Activated B cell treated with CpG ODN at 0.5 μM for 24 hours (primary cell): ENCODE results near the gene SYCE1. TPM values are rescaled to one million over a fixed set of nuclear protein-coding genes. Genes with fewer than 3 reads are reported as not detected.

Experiments
- ATAC-seq: fragments of 200-7000 bp; cut with Tn5 transposase; one replicate; pipeline ENCODE4 v1.10.0; 2021; ENCODE audit warnings: low read depth, mild to moderate bottlenecking, moderate library complexity
- CTCF ChIA-PET: fragments of 350-600 bp; sonication (Branson Sonifier 250); formaldehyde crosslinking; loops from one replicate; lab custom pipeline; 2021; ENCODE audit warnings: antibody characterized with exemption; lab: Charles Lee
- POLR2A ChIA-PET: fragments of 350-600 bp; sonication (Branson Sonifier 250); formaldehyde crosslinking; loops from one replicate; lab custom pipeline; 2021; ENCODE audit warnings: antibody characterized with exemption; lab: Charles Lee
- DNase-seq: peaks from one replicate; pipeline ENCODE4 v3.0.0; 2022
- H3K27ac Mint-ChIP-seq: one replicate; pipeline ENCODE4 v1.8.0; 2020; ENCODE audit warnings: mixed read lengths
- H3K27me3 Mint-ChIP-seq: one replicate; pipeline ENCODE4 v1.8.0; 2021; ENCODE audit warnings: mixed read lengths
- H3K36me3 Mint-ChIP-seq: one replicate; pipeline ENCODE4 v1.8.0; 2021; ENCODE audit warnings: low read depth, mixed read lengths
- H3K4me1 Mint-ChIP-seq: one replicate; pipeline ENCODE4 v1.8.0; 2021; ENCODE audit warnings: mixed read lengths
- H3K4me3 Mint-ChIP-seq: one replicate; pipeline ENCODE4 v1.8.0; 2020; ENCODE audit warnings: mild to moderate bottlenecking, mixed read lengths
- H3K9me3 Mint-ChIP-seq: one replicate; pipeline ENCODE4 v1.8.0; 2020; ENCODE audit warnings: mixed read lengths
- intact Hi-C: fragments of 100-400 bp; cut with micrococcal nuclease; formaldehyde crosslinking; loops from one replicate; pipeline ENCODE4 v1.15.1; 2024
- total RNA-seq: library from RNA; stranded (reverse); gene quantifications from 2 replicates; pipeline ENCODE4 v1.2.3, GENCODE V29; 2022
- TF ChIP-seq, protein P1 (sequence below): fragments of 200-600 bp; IDR thresholded peaks from one replicate; pipeline ENCODE4 v1.8.0; 2022; ENCODE audit warnings: antibody characterized with exemption, mild to moderate bottlenecking

The SYCE1 gene
- total RNA-seq, 1 donor from 2014 or later: not detected

DNA sequence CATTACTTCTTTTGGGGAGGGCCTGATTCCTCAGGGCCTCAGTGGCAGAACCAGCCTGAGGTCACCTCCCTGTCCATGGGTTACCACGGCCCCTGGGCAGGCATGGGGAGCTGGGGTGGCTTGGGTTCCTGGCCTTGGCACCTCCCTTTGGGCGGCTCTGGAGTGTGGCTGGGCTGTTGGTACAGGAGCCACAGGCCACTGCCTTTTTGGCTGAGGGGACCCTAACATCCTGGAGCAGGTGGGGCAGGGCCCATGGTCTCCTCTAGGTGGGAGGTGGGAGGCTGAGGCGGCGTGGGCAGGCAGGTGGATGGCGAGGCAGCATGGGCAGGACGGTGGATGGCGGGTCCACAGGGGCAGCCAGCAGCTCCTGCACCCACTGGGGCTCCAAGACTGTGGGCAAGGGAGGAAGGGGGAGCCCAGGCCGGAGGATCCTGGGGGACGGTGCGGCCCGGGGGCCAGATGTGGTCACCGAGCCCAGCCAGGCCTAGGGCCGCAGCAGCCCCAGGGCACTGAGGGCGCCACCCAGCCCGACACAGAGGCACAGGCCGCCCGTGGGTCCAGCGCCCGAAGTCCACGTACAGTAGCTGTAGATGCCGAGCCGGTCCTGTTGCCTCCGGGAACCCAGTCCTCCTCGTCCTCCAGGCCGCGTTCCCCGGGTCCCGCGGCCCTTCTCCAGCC lies 2.4 kb upstream of the SYCE1 start:
- POLR2A ChIA-PET: no interaction called here
- CTCF ChIA-PET: no interaction called here
- DNase-seq: no peak
- Mint-ChIP-seq H3K36me3 (no peaks in the 10 kb centered on the region), H3K9me3 (peaks cover 4% of the 10 kb centered on the region), H3K27me3 (peaks cover 7% of the 10 kb centered on the region), H3K4me3 (no peak overlapping the region), H3K4me1 (no peaks in the 10 kb centered on the region), H3K27ac (no peak overlapping the region)
- intact Hi-C loops: no loop called here
- TF ChIP-seq, protein P1, sequence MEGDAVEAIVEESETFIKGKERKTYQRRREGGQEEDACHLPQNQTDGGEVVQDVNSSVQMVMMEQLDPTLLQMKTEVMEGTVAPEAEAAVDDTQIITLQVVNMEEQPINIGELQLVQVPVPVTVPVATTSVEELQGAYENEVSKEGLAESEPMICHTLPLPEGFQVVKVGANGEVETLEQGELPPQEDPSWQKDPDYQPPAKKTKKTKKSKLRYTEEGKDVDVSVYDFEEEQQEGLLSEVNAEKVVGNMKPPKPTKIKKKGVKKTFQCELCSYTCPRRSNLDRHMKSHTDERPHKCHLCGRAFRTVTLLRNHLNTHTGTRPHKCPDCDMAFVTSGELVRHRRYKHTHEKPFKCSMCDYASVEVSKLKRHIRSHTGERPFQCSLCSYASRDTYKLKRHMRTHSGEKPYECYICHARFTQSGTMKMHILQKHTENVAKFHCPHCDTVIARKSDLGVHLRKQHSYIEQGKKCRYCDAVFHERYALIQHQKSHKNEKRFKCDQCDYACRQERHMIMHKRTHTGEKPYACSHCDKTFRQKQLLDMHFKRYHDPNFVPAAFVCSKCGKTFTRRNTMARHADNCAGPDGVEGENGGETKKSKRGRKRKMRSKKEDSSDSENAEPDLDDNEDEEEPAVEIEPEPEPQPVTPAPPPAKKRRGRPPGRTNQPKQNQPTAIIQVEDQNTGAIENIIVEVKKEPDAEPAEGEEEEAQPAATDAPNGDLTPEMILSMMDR: no peak
- ATAC-seq: no peak

DNA sequence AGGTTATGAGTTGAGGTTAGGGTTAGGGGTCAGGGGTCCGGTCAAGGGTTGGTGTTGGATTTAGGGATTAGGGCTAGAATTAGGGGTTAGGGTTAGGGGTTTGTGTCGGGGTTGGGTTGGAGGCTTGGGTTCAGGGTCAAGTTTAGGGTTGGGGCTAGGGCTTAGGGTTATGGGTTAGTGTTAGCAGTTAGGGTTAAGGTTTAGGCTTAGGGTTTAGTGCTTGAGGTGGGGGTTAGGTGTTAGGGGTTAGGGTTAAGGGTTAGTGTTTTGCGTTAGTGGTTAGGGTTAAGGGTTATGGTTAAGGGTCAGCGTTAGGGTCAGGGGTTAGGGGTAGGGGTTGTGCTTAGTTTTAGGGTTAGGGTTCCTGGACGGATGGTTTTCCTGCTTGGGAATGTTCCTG lies 1.7 kb upstream of the SYCE1 start:
- ATAC-seq: no peak
- Mint-ChIP-seq H3K27me3 (peaks cover 9% of the 10 kb centered on the region), H3K4me1 (no peaks in the 10 kb centered on the region), H3K36me3 (no peaks in the 10 kb centered on the region), H3K9me3 (peaks cover 4% of the 10 kb centered on the region), H3K27ac (no peak overlapping the region), H3K4me3 (no peak overlapping the region)
- ChIA-PET CTCF (no interaction called here), POLR2A (no interaction called here)
- TF ChIP-seq, protein P1: no peak
- DNase-seq: no peak
- intact Hi-C loops: no loop called here

DNA sequence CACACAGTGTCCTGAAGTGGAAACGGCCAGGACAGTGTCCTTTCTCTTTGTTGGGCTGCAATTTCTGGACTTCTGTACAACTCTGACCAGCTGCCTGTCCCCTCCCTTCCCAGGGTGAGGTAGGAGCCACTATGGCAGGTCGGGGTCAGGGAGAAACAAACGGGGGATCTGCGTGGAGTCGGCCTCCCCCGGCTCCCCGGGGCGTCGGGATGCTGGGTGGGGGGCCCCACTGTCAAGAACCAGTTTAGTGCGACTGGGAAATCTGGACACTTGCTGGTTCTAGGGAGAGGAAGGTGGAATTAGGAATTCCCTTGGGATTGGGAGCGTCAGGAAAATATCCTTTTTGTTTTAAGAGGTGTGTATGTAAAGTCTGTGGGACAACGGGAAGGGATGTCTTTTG lies 567 bp downstream of the SYCE1 start:
- DNase-seq (no peak), ATAC-seq (no peak)
- H3K27ac Mint-ChIP-seq: no peak overlapping the region
- no peaks in the 10 kb centered on the region for H3K36me3 Mint-ChIP-seq
- ChIA-PET POLR2A (no interaction called here), CTCF (no interaction called here)
- no peaks in the 10 kb centered on the region for H3K4me1 Mint-ChIP-seq
- H3K9me3 Mint-ChIP-seq: peaks cover 4% of the 10 kb centered on the region
- intact Hi-C loops: no loop called here
- TF ChIP-seq, protein P1: no peak
- H3K4me3 Mint-ChIP-seq: no peak overlapping the region
- peaks cover 9% of the 10 kb centered on the region for H3K27me3 Mint-ChIP-seq

DNA sequence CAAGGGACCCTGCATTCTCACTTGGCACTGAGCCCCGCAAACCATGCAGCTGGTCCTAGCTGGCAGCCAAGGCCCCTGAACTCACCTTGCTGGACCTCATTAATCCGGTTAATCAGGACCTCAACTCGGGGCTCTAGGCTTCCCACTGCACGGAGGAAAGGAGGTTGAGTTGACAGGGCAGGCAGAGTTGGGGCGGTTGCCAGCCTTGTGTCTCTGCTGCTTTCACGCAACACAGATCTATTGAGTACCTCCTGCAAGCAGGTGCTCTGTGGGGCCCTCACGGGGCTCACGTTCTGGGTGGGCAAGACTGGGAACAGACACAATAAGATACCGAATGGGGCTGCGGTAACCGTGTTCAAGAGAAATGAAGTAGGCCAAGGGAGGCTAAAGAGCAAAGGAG lies 6.2 kb downstream of the SYCE1 start:
- Mint-ChIP-seq H3K4me1 (no peaks in the 10 kb centered on the region), H3K36me3 (no peaks in the 10 kb centered on the region), H3K4me3 (no peak overlapping the region), H3K27me3 (peaks cover 30% of the 10 kb centered on the region), H3K9me3 (no peaks in the 10 kb centered on the region), H3K27ac (no peak overlapping the region)
- intact Hi-C loops: no loop called here
- POLR2A ChIA-PET: no interaction called here
- TF ChIP-seq, protein P1: no peak
- DNase-seq (no peak), ATAC-seq (no peak)
- CTCF ChIA-PET: no interaction called here

DNA sequence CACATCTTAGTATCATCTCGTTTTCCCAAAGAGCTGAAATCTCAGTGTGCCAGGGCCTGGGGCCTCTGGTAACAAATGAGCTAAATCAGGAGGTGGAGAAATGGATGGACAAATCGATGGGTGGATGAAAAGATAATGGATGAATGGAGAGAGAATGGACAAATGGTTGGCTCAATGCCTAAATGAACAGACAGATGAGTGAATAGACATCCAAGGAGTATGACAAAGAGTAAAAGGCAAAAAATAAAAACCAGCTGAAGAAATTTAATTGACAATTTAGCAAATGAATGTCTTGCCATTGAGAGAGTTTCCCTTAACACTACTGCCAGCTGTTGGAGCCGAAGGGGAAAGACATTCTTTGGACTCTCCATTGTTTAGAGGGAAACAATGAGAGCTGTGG lies 8.0 kb downstream of the SYCE1 start:
- TF ChIP-seq, protein P1: no peak
- no peak for ATAC-seq
- Mint-ChIP-seq H3K27ac (no peak overlapping the region), H3K4me1 (no peaks in the 10 kb centered on the region), H3K36me3 (no peaks in the 10 kb centered on the region), H3K27me3 (peaks cover 31% of the 10 kb centered on the region), H3K4me3 (no peak overlapping the region), H3K9me3 (no peaks in the 10 kb centered on the region)
- ChIA-PET CTCF (no interaction called here), POLR2A (no interaction called here)
- intact Hi-C loops: no loop called here
- DNase-seq: no peak
